Testis (tissue), 3 donors: ENCODE measurements around the gene NTNG2. TPM values are rescaled to one million over a fixed set of nuclear protein-coding genes. Genes with fewer than 3 reads are reported as not detected.

ENCODE experiments used
- DNase-seq: peaks from one replicate; pipeline ENCODE4 v3.0.0-alpha.2; 2019
- H3K27ac ChIP-seq, 2 donors: fragments of 200-600 bp; sonication (generic); one replicate each; pipeline ENCODE4 v1.5.1; 2019
- H3K27me3 ChIP-seq: fragments of 200-600 bp; sonication (generic); one replicate; pipeline ENCODE4 v1.5.1; 2019
- H3K36me3 ChIP-seq: fragments of 200-600 bp; sonication (generic); one replicate; pipeline ENCODE4 v1.5.1; 2017; ENCODE audit warnings: low read depth; ENCODE audit errors: missing control alignments
- H3K4me1 ChIP-seq: fragments of 200-600 bp; sonication (generic); one replicate; pipeline ENCODE4 v1.5.1; 2019
- H3K4me3 ChIP-seq, 2 donors: fragments of 200-600 bp; sonication (generic); one replicate each; pipeline ENCODE4 v1.5.1; 2017 to 2019
- H3K9me3 ChIP-seq: fragments of 200-600 bp; sonication (generic); one replicate; pipeline ENCODE4 v1.5.1; 2017
- POLR2A ChIP-seq: fragments of 450-650 bp; IDR thresholded peaks from one replicate; pipeline ENCODE4 v1.6.1; 2017; ENCODE audit warnings: antibody characterized with exemption, mild to moderate bottlenecking, moderate library complexity
- WGBS, 2 donors: methylation state at CpG; one replicate each; pipeline ENCODE4 v1.1.5; 2018; 5-methylcytosine and 5-hydroxymethylcytosine counted together
- intact Hi-C: fragments of 100-400 bp; cut with DNase I; formaldehyde crosslinking; loops from one replicate; pipeline ENCODE4 v1.15.1; 2023; ENCODE audit warnings: low total_unique reads
- polyA plus RNA-seq: library from polyadenylated mRNA; stranded (reverse); fragments of 350-450 nt; fragmentation: Illumina TruSeq; extraction: RNeasy Lipid Tissue Mini Kit (QIAGEN cat#74804); gene quantifications from one replicate; pipeline ENCODE4 v1.2.3, GENCODE V29; 2014; ENCODE audit warnings: low read depth, low replicate concordance; ENCODE audit not compliant: insufficient read depth
- total RNA-seq, 2 donors: library from RNA; depleted of rRNA; stranded (reverse); fragments of >200 nt; gene quantifications; one replicate each; pipeline ENCODE4 v1.2.3, GENCODE V29; 2016
- TF ChIP-seq, protein P1 (sequence below), 3 experiments: fragments of 450-650 bp in 2 of 3; fragments of 200-600 bp in 1 of 3; sonication (generic) in 1 of 3; IDR thresholded peaks; one replicate each; pipeline ENCODE4 v1.5.1; 2016 to 2019; ENCODE audit warnings: antibody characterized with exemption in 3 of 3, mild to moderate bottlenecking in 2 of 3, moderate library complexity in 1 of 3

Gene NTNG2
- total and polyA plus RNA-seq, 3 donors from 2014 or later, result 3.3 to 29.0 (median 23.7) TPM

DNA sequence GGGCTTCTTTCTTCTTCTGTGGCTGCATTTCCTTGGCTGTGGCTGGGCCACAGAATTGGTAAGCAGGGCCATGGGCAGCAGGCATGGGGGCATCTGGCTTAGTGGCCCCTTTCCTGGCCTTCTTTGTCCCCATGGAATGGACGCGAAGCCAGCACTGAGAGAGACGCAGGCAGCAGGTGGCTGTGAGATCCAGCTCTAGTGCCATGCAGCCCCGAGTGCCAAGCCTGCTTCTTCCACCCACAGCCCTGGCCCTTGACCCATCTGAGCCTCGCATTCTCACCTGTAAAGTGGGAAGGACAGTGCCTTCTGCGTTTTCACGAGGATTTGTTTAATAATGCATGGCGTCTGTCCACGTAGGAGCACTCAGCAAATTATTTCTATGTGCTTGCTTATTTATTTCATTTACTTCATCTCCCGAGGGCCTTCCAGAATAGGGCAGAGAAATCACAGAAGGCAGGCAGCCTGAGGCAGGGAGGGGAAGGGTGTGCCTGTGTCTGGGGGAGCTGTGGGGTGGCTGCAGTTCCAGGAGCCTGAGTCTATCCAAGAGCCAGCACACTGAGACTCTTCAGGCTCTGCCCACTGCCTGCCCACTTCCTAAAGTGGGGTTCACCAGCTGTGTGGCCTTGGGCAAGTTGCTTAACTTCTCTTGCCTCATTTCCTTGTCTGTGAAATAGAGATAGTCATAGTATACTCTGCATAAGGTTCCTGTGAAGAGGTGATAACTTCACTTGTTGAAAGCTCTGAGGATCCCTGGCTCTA, 55.2 kb downstream of the NTNG2 start:
- Histone ChIP-seq H3K4me3 (no peak overlapping the region), H3K27ac (no peak overlapping the region), H3K36me3 (no peaks in the 10 kb centered on the region), H3K4me1 (peaks cover 26% of the 10 kb centered on the region), H3K27me3 (no peaks in the 10 kb centered on the region), H3K9me3 (no peaks in the 10 kb centered on the region)
- 67 to 70% methylated on average over 7 to 10 of the region's 10 CpGs for WGBS, 2 donors
- intact Hi-C loops, result no loop called here
- DNase-seq, result no peak
- TF ChIP-seq POLR2A, result no peak

DNA sequence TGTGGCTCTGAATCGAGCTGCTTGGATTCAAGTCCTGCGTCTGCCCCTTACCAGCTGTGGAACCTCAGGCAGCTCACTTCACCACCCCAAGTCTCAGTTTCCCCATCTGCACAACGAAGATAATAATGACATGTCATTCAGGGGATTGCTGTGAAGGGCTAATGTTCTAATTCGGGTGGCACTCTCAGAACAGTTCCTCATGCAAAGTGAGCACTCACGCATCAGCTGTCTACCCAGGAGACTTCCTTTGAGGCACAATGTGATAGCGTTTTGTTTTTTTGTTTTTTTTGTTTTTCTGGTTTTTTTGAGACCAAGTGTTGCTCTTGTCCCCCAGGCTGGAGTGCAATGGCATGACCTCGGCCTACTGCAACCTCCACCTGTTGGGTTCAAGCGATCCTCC, 56.4 kb downstream of the NTNG2 start:
- Histone ChIP-seq H3K27me3 (no peaks in the 10 kb centered on the region), H3K4me1 (peaks cover 34% of the 10 kb centered on the region), H3K9me3 (no peaks in the 10 kb centered on the region), H3K4me3 (no peak overlapping the region), H3K27ac (no peak overlapping the region), H3K36me3 (no peaks in the 10 kb centered on the region)
- no peak for DNase-seq
- 86 to 87% methylated on average over 8 of the region's 8 CpGs for WGBS, 2 donors
- intact Hi-C loops, result no loop called here
- TF ChIP-seq POLR2A, result no peak
- TF ChIP-seq, protein P1, sequence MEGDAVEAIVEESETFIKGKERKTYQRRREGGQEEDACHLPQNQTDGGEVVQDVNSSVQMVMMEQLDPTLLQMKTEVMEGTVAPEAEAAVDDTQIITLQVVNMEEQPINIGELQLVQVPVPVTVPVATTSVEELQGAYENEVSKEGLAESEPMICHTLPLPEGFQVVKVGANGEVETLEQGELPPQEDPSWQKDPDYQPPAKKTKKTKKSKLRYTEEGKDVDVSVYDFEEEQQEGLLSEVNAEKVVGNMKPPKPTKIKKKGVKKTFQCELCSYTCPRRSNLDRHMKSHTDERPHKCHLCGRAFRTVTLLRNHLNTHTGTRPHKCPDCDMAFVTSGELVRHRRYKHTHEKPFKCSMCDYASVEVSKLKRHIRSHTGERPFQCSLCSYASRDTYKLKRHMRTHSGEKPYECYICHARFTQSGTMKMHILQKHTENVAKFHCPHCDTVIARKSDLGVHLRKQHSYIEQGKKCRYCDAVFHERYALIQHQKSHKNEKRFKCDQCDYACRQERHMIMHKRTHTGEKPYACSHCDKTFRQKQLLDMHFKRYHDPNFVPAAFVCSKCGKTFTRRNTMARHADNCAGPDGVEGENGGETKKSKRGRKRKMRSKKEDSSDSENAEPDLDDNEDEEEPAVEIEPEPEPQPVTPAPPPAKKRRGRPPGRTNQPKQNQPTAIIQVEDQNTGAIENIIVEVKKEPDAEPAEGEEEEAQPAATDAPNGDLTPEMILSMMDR (IDR thresholded peaks at IDR 0.05), result no peak

DNA sequence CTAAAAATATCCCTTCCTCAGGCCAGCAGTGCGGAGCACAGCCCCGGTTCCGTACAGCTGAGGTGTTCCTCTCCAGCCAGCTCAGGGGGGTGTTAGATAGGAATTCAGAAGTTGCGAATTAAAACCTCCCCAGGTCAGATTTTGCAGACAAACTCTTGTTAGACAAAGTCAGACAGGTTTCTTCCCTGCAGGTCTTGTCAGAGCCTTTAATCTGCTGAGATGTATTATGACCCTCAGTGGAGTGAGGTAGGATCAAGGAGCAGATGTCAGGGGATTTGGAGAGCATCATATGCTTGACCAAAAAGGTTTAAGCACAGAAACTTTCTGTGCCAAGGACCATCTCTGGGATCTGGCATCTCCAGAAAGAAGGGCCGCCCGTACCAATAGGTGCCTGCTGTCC, 60.1 kb downstream of the NTNG2 start:
- WGBS, 2 donors, result 43 to 50% methylated on average over 6 of the region's 6 CpGs
- Histone ChIP-seq H3K36me3 (no peaks in the 10 kb centered on the region), H3K27ac (no peak overlapping the region), H3K27me3 (no peaks in the 10 kb centered on the region), H3K4me3 (no peak overlapping the region), H3K4me1 (peaks cover 23% of the 10 kb centered on the region), H3K9me3 (no peaks in the 10 kb centered on the region)
- TF ChIP-seq, protein P1 (IDR thresholded peaks at IDR 0.05), result no peak
- no peak for TF ChIP-seq POLR2A
- intact Hi-C loops, result no loop called here
- no peak for DNase-seq

DNA sequence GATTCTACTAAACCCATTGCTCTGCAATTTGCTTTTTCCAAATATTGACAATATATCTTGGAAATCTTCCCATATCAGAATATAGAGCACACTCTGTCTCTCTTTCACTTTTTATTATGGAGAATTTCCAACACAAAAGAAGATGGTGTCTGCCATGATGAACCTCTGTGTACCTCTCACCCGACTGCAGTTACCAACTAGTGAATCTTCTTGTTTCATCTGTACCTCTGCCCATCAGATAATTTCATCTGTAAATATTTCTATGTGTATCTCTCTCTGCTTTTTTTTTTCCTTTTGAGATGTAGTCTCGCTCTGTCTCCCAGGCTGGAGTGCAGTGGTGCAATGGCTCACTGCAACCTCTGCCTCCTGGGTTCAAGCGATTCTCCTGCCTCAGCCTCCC, 62.8 kb downstream of the NTNG2 start:
- Histone ChIP-seq H3K4me1 (peaks cover 23% of the 10 kb centered on the region), H3K27me3 (no peaks in the 10 kb centered on the region), H3K36me3 (no peaks in the 10 kb centered on the region), H3K9me3 (no peaks in the 10 kb centered on the region), H3K4me3 (no peak overlapping the region), H3K27ac (no peak overlapping the region)
- no peak for DNase-seq
- no peak for TF ChIP-seq POLR2A
- TF ChIP-seq, protein P1 (IDR thresholded peaks at IDR 0.05), result no peak
- WGBS, 2 donors, result 61 to 77% methylated on average over 3 of the region's 3 CpGs
- intact Hi-C loops, result no loop called here

DNA sequence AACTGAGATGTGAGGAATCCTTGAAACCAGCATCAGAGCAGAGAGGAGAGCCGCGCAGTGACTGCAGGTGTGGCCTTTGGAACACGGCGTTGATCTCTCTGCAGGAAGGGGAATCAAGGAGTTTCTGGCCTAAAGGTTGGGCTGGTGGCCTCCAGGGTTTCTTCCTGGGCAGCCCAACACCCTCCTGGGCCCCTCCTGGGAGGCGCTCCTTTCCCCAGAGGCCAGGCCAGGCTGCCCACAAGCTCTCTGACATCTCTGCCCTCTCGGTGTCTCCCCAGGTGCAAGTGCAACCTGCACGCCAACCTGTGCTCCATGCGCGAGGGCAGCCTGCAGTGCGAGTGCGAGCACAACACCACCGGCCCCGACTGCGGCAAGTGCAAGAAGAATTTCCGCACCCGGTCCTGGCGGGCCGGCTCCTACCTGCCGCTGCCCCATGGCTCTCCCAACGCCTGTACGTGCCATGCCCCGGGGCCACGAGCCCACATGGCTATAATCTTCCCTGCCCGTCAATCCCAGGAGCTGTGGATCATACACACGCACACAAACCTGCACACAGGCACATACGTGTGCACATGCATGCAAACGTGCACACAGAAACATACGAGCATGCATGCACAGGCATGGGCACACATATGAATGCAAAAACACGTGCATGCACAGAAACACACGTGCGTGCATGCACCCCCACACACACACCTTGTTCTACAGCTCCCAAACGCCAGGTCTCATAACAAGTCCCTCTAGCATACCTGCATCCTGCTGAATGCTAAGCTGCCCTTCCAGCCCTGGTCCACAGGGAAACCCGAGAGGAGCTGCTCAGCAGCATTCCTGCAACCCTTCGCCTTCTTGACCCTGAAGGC, 64.9 kb downstream of the NTNG2 start:
- no peak overlapping the region for H3K27ac ChIP-seq
- intact Hi-C loops, result no loop called here
- no peaks in the 10 kb centered on the region for H3K27me3 ChIP-seq
- 90 to 91% methylated on average over 10 to 26 of the region's 34 CpGs for WGBS, 2 donors
- no peak for TF ChIP-seq POLR2A
- TF ChIP-seq, protein P1 (IDR thresholded peaks at IDR 0.05), result no peak
- H3K4me3 ChIP-seq, result no peak overlapping the region
- H3K4me1 ChIP-seq, result peaks cover 10% of the 10 kb centered on the region
- DNase-seq, result no peak
- H3K36me3 ChIP-seq, result no peaks in the 10 kb centered on the region
- H3K9me3 ChIP-seq, result no peaks in the 10 kb centered on the region
